NB4 (cell line): Measurements from ENCODE around the gene OLFM1.

ENCODE experiments used
- CTCF ChIP-seq: IDR thresholded peaks from one replicate; pipeline ENCODE4 v1.5.1; 2012; ENCODE audit warnings: low read depth, low read length
- POLR2A ChIP-seq: IDR thresholded peaks from 2 replicates; pipeline ENCODE4 v1.6.1; 2011; ENCODE audit warnings: mild to moderate bottlenecking; ENCODE audit not compliant: insufficient read length; ENCODE audit errors: extremely low read depth

- TF ChIP-seq POLR2A = no peak
- TF ChIP-seq CTCF = no peak
Observed at GRCh38 chr9:135070198-135070951, 17.1 kb upstream of the OLFM1 start.
